ENCODE data around the gene UTP4. TPM values are rescaled to one million over a fixed set of nuclear protein-coding genes. Genes with fewer than 3 reads are reported as not detected.

The UTP4 gene
- total RNA-seq = 57.4 TPM
- long read RNA-seq, transcript UTP4-201 (17 exons, 2,322 nt) = major isoform, 224 of 305 reads
- long read RNA-seq, transcript UTP4-203 (17 exons, 2,186 nt) = minor isoform, 30 of 305 reads
- long read RNA-seq, partial matches to known transcripts = 25 of 305 reads
- long read RNA-seq, other reads (novel, unspliced or antisense) = 25 of 305 reads

DNA sequence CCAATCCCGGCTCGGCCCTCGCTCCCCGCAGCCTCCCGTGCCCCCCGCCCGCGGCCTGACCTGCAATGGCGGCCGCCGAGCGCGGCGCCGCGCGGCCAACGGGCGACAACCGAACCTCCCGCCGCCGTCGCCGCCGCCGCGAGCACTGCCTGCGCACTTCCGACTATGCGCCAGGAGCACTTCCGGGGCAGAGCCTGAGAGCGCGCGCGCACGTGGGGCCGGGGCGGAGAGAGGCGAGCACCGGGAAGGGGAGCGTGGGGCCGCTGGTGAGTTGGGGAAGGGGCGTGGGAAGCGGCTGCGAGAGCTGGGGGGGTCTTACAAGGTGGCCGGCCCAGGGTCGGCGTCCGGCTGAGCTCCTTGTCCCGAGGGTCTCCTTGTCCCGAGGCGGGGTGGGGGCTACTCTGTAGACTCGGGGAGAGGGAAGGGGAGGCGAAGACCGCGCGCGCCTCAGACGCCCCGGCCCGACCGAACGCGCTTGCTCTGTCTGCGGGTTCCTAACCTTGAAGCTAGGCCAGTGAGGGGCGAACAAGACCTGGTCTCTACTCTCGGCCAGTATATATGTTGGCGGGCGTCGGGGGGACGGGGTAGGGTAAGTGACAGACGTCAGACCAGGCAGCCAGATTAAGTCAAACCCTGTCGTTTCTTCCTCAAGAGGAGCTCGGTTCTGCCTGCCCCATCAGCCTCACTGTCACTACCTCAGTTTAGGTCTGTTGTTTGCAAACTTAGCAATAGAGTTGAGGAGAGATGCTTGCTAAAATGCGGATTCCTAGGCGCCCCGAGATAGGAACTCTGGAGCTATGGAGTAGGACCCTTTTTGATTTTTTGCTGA lies at the start of gene UTP4, which contains the start of gene CHTF8:
TSS of gene UTP4 (plus strand) at position 226 of the 829 bp plus-strand sequence. CDS start 811 bp downstream, outside the sequence.
TSS of gene CHTF8 (minus strand) at position 165 of the 829 bp plus-strand sequence. CDS start 11,130 bp downstream, outside the sequence.
- DNase-seq (ENCODE audit: low spot score) = peak; percentile 95

DNA sequence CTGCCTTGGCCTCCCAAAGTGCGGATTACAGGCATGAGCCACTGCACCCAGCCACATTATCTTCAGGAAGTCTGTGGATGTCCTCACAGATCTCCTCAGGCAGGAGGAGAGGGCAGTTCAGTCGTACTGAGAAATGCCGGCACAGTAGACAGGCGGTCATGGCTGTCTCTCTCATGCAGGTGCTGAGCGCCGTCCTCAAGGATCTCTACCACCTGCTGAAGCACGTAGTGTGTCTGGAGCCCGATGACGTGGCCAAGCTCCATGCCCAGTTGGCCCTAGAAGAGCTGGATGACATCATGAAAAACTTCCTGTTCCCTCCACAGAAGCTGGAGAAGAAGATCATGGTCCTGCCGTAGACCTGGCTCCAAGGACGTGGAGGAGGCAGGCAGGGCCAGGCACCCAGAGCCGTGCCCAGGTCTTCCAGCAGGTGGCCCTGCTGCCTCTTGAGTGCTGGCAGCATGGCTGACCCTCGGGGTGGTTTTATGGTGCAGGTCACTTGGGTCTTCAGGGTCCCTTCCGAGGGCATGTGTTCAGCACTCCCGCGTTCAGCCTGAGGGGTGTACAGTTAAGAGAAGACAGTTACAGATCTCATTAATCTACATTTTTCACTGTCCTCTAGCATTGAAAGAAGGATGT lies 49.0 kb upstream of the UTP4 start:
- no peak for DNase-seq (ENCODE audit: low spot score)

- DNase-seq (ENCODE audit: low spot score) = no peak
Measured at GRCh38 chr16:69084289-69084688, 48.2 kb upstream of the UTP4 start.

GRCh38 chr16:69085032-69085695 lies 47.3 kb upstream of the UTP4 start:
- DNase-seq (ENCODE audit: low spot score) = no peak

- no peak for DNase-seq (ENCODE audit: low spot score)
Measured at GRCh38 chr16:69087161-69087581, 45.3 kb upstream of the UTP4 start.

- no peak for DNase-seq (ENCODE audit: low spot score)
Measured at GRCh38 chr16:69088684-69089083, 43.8 kb upstream of the UTP4 start.

DNA sequence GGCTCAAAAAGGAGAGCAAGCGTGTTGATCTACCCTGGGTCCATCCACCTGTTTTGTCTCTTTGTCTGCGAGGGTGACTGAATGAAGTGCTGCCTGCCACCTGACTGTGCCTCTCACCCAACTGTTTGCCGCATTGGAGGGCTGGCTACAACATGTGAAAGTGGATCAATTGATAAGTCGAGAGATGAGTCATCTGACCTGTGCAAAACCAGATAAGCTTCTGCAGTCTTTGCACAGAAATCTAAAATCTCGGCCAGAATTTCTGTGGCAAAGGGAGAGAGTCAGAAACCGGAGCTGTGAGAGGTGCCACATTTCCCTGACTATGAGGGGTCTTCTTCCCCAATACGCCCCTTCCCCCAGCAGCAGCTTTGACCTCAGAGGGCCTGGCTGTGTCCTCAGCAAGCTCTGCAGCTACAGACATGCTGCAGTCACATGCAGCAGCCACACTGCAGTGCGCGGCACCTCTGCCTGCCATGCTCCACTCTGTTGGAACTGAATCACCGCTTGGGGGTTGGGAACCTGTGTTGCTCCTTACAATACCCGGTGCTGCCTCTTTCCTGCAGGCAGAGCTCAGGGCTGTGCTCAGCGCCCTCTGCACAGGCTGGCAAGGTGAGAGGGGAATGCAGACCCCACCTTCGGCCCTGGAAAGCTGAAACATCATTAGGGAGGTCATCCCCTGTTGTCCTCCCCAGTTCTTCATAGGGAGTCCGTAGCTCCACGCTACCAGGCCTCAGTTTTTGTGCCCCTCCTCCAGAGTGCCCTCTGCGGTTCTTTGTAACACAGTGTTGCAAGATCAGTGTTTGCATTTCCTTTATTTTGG lies 43.1 kb upstream of the UTP4 start:
- no peak for DNase-seq (ENCODE audit: low spot score)

- DNase-seq (ENCODE audit: low spot score) = no peak
Measured at GRCh38 chr16:69093974-69094373, 38.5 kb upstream of the UTP4 start.

DNA sequence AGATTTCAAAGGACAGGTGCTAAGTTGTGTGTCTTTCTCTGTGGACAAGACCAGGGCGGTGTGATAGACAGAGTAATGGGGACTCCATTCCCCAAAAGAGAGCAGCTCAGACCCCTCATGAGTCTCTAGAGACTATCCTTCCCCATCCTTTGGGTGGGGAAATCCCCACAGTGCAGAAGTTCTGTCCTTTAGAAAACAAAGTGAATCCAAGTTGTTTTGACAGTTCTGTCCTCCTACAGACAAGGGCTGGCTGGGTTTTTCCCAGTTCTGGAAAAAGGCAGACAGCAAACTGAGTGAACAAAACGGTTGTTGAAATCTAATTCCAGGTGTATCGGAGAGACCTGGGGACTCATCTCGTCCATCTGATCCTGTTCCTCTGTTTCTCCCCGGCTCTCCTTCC lies 37.9 kb upstream of the UTP4 start:
- no peak for DNase-seq (ENCODE audit: low spot score)

- DNase-seq (ENCODE audit: low spot score) = no peak
Measured at GRCh38 chr16:69095193-69095592, 37.3 kb upstream of the UTP4 start.

- no peak for DNase-seq (ENCODE audit: low spot score)
Measured at GRCh38 chr16:69100071-69100691, 32.3 kb upstream of the UTP4 start.

GRCh38 chr16:69105501-69106361 lies 26.7 kb upstream of the UTP4 start, which contains the start of gene HAS3:
HAS3 (plus strand) TSS chr16:69105653; CDS start chr16:69109396, 3,743 bp downstream.
- DNase-seq (ENCODE audit: low spot score) = no peak

DNA sequence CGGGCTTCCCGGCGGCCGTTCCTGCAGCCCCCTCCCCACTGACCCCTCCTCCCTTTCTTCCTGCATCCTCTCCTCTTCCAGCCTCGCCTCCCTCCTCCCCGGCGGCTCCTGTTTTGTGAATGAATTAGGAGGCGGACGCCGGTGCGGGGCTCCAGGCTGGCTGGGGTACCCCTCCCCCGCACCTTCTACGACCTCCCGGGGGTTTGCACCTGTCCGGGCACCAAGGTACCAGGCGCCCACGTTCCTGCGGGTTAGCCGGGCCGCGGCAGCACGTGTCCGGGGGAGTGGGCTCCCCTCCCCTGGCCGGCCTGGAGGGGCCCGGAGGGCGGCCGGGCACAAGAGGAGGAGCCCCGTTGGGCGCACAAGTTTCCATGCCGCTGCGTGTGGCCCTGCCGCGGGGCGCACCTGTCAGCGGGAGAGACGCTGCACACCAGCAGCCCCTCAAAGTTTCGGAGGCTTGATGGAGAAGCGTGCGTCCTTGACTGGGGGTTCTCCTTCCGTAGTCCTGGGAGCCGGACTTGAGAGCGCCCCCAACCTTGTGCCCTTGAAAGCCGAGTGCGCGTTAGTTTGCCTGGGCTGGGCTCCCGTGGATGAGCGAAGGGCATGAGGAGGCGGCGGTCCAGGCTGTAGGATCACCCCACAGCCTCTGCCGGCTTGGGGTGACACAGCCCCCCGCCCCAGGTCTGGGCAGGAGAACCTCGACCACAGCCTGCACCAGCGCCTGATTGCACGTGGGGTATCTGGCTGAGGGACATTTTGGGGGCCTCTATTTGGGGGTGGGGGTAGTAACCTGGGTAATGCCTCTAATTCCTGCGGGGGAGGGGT lies 25.7 kb upstream of the UTP4 start:
- no peak for DNase-seq (ENCODE audit: low spot score)

DNA sequence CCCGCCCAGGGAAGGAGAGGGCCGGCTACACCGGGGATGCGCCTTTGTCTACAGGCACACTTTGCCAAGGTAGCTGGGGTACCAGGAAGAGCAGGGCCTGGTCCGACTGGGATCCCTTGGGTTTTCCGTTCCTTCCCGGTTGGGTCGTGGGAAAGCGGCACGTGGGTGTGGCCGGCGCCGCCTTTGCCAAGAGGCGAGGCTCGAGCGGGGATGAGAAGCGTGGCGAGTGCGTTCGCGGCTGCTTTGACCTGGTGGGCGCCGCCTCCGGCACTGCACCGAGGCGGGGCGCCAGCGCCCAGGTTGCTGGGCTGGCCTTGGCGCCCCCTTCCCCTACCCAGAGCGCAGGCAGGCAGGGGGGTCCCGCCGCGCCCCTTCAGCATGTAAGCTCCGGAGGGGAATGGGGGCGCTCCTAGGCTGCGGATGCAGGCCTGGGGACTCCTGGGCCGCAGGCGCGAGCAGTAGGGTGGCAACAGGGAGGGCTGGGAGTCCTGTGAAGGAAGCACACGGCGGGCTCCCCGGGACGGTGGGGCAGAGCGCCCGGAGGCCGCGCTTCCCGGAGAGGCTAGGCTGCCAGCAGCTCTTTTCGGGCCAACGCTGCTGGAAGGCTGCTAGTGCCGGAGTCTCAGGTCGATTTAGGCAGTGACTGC lies 25.0 kb upstream of the UTP4 start:
- no peak for DNase-seq (ENCODE audit: low spot score)

DNA sequence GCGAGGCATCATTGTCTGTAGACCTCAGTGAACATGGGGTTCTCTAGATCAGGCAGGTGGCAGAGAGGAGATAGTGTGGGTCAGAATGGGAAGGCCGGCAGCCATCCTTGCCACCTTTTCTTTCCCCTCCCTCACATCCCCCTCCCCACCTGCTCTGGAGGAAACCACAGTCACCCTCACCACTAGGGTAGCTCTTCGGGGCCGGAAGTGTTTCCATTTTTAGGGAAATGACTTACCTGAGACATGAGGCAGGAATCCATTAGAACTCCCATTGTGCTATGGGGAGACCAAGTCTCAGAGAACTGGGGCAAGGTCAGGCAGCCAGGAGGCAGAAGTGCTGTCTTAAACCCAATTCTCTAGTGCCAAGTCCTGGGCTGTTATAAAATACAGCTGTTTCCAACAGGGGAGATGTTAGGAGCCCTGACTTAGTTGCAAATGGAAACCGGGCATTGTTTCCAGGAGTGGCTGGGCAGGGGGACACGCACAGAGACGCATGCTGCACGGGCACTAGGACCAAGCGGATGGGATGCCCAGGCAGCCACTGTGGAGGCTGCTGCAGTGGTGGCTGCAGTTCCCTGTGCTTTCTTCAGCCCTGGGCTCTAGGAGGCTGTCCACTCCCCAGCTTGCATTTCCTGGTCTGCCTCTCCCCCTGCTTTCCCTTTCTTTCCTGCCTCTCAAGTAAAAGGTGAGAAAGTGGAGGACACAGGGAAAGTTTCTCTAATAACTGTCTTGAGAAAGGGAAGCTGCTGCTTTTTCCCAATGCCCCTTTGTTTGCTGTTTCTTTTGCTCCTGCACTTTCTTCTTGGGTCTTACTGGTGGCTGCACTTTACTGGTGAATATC lies 24.2 kb upstream of the UTP4 start:
- no peak for DNase-seq (ENCODE audit: low spot score)

DNA sequence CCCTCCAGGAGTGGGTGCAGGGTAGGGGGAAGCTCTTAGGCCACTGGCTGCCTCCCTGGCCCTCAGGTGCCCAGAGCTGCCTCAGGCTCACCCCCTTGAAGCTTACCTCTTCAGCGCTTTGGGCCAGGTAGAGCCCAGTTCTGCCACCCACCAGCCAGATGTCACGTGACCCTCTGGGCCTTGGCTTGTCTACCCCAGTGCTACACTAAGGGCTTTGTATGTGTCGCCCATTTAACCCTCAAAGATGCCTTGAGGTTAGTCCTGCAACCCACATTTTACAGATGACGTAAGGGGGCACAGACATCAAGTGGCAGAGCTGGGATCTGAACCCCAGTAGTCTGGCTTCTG lies 23.6 kb upstream of the UTP4 start:
- DNase-seq (ENCODE audit: low spot score) = no peak
